ENCODE results near the gene PRRX1. TPM values are rescaled to one million over a fixed set of nuclear protein-coding genes. Genes with fewer than 3 reads are reported as not detected.
A peak's percentile ranks its signal among the peaks of the same experiment; 100 is the strongest.

The PRRX1 gene
- total RNA-seq, 1 donor from 2014 or later, result 358 TPM

DNA sequence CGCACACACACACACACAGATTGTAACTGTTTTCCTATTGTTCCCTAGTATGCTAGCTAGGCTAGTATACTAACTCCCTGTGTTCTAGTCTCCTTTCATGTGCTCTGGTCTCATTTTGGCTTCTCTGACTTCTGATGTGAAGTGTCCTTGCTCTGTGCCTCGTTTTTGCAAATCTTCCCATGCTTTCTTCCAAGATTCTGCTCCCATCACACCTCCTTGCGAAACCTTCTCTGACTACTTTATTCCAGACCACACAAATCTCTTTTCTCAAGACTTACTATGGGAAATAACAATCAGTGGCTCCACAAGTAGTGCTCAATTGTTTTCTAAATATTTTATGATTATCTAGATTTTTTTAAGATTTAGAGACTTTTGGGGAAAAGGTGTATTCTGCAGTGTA, 10.3 kb downstream of the PRRX1 start:
- TF ChIP-seq, protein P1, sequence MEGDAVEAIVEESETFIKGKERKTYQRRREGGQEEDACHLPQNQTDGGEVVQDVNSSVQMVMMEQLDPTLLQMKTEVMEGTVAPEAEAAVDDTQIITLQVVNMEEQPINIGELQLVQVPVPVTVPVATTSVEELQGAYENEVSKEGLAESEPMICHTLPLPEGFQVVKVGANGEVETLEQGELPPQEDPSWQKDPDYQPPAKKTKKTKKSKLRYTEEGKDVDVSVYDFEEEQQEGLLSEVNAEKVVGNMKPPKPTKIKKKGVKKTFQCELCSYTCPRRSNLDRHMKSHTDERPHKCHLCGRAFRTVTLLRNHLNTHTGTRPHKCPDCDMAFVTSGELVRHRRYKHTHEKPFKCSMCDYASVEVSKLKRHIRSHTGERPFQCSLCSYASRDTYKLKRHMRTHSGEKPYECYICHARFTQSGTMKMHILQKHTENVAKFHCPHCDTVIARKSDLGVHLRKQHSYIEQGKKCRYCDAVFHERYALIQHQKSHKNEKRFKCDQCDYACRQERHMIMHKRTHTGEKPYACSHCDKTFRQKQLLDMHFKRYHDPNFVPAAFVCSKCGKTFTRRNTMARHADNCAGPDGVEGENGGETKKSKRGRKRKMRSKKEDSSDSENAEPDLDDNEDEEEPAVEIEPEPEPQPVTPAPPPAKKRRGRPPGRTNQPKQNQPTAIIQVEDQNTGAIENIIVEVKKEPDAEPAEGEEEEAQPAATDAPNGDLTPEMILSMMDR (IDR thresholded peaks at IDR 0.05), result no peak
- peak overlapping the region; percentile 16 for H3K4me3 Mint-ChIP-seq (ENCODE audit: unreplicated experiment)
- peak overlapping the region; percentile 79 for H3K27ac Mint-ChIP-seq (ENCODE audit: unreplicated experiment)
- peaks cover 36% of the 10 kb centered on the region for H3K36me3 Mint-ChIP-seq (ENCODE audit: unreplicated experiment)
- peaks cover 98% of the 10 kb centered on the region for H3K4me1 Mint-ChIP-seq (ENCODE audit: unreplicated experiment)
- no peaks in the 10 kb centered on the region for H3K9me3 Mint-ChIP-seq (ENCODE audit: unreplicated experiment)
- DNase-seq (ENCODE audit: extremely low spot score, unreplicated experiment), result no peak
- no peaks in the 10 kb centered on the region for H3K27me3 Mint-ChIP-seq (ENCODE audit: unreplicated experiment)

DNA sequence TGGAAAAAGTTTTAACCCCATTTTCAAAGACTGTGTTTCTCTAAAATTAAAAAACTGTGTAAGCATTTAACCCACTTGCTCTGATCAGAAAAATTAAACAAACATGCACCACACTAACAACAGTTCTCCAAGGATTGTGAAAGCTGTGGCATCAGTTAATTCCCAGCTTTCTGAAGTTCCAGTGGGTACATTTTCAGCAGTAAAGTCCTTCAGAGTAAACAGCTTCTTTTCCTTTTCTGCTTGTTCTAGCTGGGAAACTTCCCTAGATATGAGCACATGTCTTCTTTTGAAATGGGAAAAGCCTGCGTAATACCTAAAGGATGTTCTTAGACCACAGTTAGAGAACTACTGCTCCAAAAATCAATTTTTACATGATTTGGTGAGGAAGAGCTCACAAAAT, 11.1 kb downstream of the PRRX1 start:
- TF ChIP-seq, protein P1 (IDR thresholded peaks at IDR 0.05), result no peak
- H3K4me3 Mint-ChIP-seq (ENCODE audit: unreplicated experiment), result peak overlapping the region; percentile 34
- peaks cover 31% of the 10 kb centered on the region for H3K36me3 Mint-ChIP-seq (ENCODE audit: unreplicated experiment)
- peak overlapping the region; percentile 88 for H3K27ac Mint-ChIP-seq (ENCODE audit: unreplicated experiment)
- H3K4me1 Mint-ChIP-seq (ENCODE audit: unreplicated experiment), result peaks cover 98% of the 10 kb centered on the region
- H3K27me3 Mint-ChIP-seq (ENCODE audit: unreplicated experiment), result no peaks in the 10 kb centered on the region
- no peaks in the 10 kb centered on the region for H3K9me3 Mint-ChIP-seq (ENCODE audit: unreplicated experiment)
- no peak for DNase-seq (ENCODE audit: extremely low spot score, unreplicated experiment)

DNA sequence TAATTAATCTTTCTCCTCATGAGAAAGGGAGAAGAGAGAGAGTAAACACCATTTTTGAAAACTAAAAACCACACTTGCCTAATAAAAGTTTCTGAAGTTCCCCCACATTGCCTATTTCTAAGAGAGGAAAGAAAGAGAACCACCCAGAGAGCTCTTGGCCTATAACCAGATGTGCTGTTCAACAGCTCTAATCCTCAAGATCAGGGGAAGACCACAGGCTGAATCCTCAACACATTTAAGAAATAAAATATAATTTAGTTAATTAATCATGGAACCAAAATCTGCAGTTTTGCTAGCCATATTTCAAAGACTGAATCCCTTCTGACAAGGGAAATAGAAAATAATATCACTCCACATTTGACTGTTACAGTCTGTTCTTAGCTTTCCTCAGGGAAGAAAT, 11.9 kb downstream of the PRRX1 start:
- TF ChIP-seq, protein P1 (IDR thresholded peaks at IDR 0.05), result no peak
- no peaks in the 10 kb centered on the region for H3K27me3 Mint-ChIP-seq (ENCODE audit: unreplicated experiment)
- DNase-seq (ENCODE audit: extremely low spot score, unreplicated experiment), result no peak
- no peaks in the 10 kb centered on the region for H3K9me3 Mint-ChIP-seq (ENCODE audit: unreplicated experiment)
- H3K4me3 Mint-ChIP-seq (ENCODE audit: unreplicated experiment), result no peak overlapping the region
- H3K36me3 Mint-ChIP-seq (ENCODE audit: unreplicated experiment), result peaks cover 35% of the 10 kb centered on the region
- peaks cover 98% of the 10 kb centered on the region for H3K4me1 Mint-ChIP-seq (ENCODE audit: unreplicated experiment)
- H3K27ac Mint-ChIP-seq (ENCODE audit: unreplicated experiment), result peak overlapping the region; percentile 88

DNA sequence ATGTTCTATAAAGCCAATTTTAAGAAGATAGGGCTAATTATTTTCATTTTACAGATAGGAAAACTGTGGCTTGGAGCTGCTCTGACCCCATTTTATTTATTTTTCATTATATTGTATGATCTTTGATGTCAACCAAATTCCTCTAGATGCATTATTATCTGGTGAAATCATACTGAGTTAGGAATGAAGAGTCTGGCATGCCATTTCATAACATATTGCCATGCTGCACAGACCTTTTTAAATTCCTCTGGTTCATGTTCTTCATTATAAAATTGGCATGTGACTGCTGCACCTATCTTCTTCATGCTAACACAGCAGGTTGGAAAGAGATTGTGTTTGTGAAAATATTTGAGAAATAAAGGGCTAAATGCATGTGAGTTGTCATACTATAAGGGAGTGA, 12.7 kb downstream of the PRRX1 start:
- H3K27me3 Mint-ChIP-seq (ENCODE audit: unreplicated experiment), result no peaks in the 10 kb centered on the region
- peaks cover 97% of the 10 kb centered on the region for H3K4me1 Mint-ChIP-seq (ENCODE audit: unreplicated experiment)
- TF ChIP-seq, protein P1 (IDR thresholded peaks at IDR 0.05), result no peak
- peaks cover 30% of the 10 kb centered on the region for H3K36me3 Mint-ChIP-seq (ENCODE audit: unreplicated experiment)
- H3K9me3 Mint-ChIP-seq (ENCODE audit: unreplicated experiment), result no peaks in the 10 kb centered on the region
- DNase-seq (ENCODE audit: extremely low spot score, unreplicated experiment), result no peak
- no peak overlapping the region for H3K4me3 Mint-ChIP-seq (ENCODE audit: unreplicated experiment)
- H3K27ac Mint-ChIP-seq (ENCODE audit: unreplicated experiment), result peak overlapping the region; percentile 88

DNA sequence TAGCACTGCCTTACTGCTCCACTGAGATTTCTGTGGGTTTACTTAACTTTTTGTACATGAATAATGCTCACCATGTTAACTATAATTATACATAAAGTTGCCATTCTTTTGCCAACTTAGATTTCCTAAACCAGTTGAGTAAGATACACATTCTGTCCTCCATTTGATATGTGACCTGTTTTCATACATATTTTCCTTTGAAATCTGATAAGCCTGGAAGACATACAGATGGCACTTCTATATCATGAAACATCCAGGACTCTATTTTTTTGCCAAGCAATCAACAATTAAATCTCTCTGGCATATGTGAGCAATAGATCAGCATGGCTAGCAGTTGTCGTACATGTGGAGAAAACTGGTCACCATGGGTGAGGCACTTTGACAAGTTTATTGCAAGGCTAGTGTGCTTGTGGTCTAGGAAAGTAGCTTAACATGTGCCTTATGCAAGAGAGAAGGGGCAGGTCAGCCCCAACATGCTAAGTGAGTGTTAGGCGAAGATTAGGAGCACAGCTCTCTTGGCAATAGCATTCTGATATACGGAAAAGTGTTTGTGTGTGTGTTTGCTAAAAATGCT, 14.2 kb downstream of the PRRX1 start:
- H3K9me3 Mint-ChIP-seq (ENCODE audit: unreplicated experiment), result no peaks in the 10 kb centered on the region
- peaks cover 96% of the 10 kb centered on the region for H3K4me1 Mint-ChIP-seq (ENCODE audit: unreplicated experiment)
- no peak for DNase-seq (ENCODE audit: extremely low spot score, unreplicated experiment)
- H3K36me3 Mint-ChIP-seq (ENCODE audit: unreplicated experiment), result peaks cover 32% of the 10 kb centered on the region
- no peak overlapping the region for H3K4me3 Mint-ChIP-seq (ENCODE audit: unreplicated experiment)
- peak overlapping the region; percentile 55 for H3K27ac Mint-ChIP-seq (ENCODE audit: unreplicated experiment)
- no peaks in the 10 kb centered on the region for H3K27me3 Mint-ChIP-seq (ENCODE audit: unreplicated experiment)
- TF ChIP-seq, protein P1 (IDR thresholded peaks at IDR 0.05), result no peak
